Neural cell (in vitro differentiated cells): Measurements from ENCODE around the gene PDE9A. TPM values are rescaled to one million over a fixed set of nuclear protein-coding genes. Genes with fewer than 3 reads are reported as not detected.
"Not testable (repeated sequence)": the region's sequence is repeated elsewhere in the genome, so short reads cannot be mapped to it uniquely, and the experiment has no call there.

Source experiments
- H2AFZ ChIP-seq: fragments of 200-600, 300-800 bp; sonication (generic), shearing (Covaris generic); 2 replicates; pipeline ENCODE4 v1.6.0; 2014; ENCODE audit warnings: low read depth, mild to moderate bottlenecking, antibody characterized with exemption, low read length, moderate library complexity
- H3F3A ChIP-seq: fragments of 200-600 bp; shearing (Covaris generic); 2 replicates; pipeline ENCODE4 v1.6.1; 2016; ENCODE audit warnings: mild to moderate bottlenecking, moderate library complexity, mixed read lengths, antibody characterized with exemption, low read length; ENCODE audit not compliant: insufficient read depth, poor library complexity, severe bottlenecking
- H3K27ac ChIP-seq: fragments of 200-600, 300-800 bp; sonication (generic), shearing (Covaris generic); 2 replicates; pipeline ENCODE4 v1.5.1; 2014; ENCODE audit warnings: mild to moderate bottlenecking, low read length, moderate library complexity
- H3K27me3 ChIP-seq: fragments of 300-800, 200-600 bp; sonication (generic), shearing (Covaris generic); 2 replicates; pipeline ENCODE4 v1.6.0; 2014; ENCODE audit warnings: mild to moderate bottlenecking, low read depth, low read length, moderate library complexity; ENCODE audit not compliant: insufficient read depth
- H3K36me3 ChIP-seq: fragments of 300-800, 200-600 bp; sonication (generic), shearing (Covaris generic); 2 replicates; pipeline ENCODE4 v1.5.1; 2014; ENCODE audit warnings: mild to moderate bottlenecking, antibody characterized with exemption, low read length, moderate library complexity; ENCODE audit not compliant: insufficient read depth
- H3K4me2 ChIP-seq: fragments of 300-800, 200-600 bp; sonication (generic), shearing (Covaris generic); 2 replicates; pipeline ENCODE4 v1.6.0; 2014; ENCODE audit warnings: mild to moderate bottlenecking, low read length
- H3K4me3 ChIP-seq: fragments of 300-800, 200-600 bp; sonication (generic), shearing (Covaris generic); 2 replicates; pipeline ENCODE4 v1.5.1; 2014; ENCODE audit warnings: mild to moderate bottlenecking, low read length, moderate library complexity
- H3K79me2 ChIP-seq: fragments of 200-600 bp; shearing (Covaris generic); replicated peaks from 2 replicates; pipeline ENCODE4 v1.6.0; 2014; ENCODE audit warnings: mild to moderate bottlenecking, low read length, moderate library complexity; ENCODE audit not compliant: insufficient read depth
- H3K9ac ChIP-seq: fragments of 300-800, 200-600 bp; sonication (generic), shearing (Covaris generic); 2 replicates; pipeline ENCODE4 v1.6.1; 2016; ENCODE audit warnings: mild to moderate bottlenecking, low read length, mixed read lengths
- H3K9me2 ChIP-seq: fragments of 200-600 bp; shearing (Covaris generic); 2 replicates; pipeline ENCODE4 v1.6.1; 2016; ENCODE audit warnings: mild to moderate bottlenecking, low read length, mixed read lengths; ENCODE audit not compliant: insufficient read depth
- H3K9me3 ChIP-seq: fragments of 200-600, 300-800 bp; sonication (generic), shearing (Covaris generic); 2 replicates; pipeline ENCODE4 v1.6.1; 2016; ENCODE audit warnings: mild to moderate bottlenecking, mixed run types, low read length, moderate library complexity, mixed read lengths
- H4K20me1 ChIP-seq: fragments of 200-600 bp; shearing (Covaris generic); 2 replicates; pipeline ENCODE4 v1.6.1; 2016; ENCODE audit warnings: mild to moderate bottlenecking, mixed run types; ENCODE audit not compliant: insufficient read depth
- EP300 ChIP-seq: fragments of 450-650 bp; conservative IDR thresholded peaks from 2 replicates; pipeline ENCODE4 v1.6.1; 2014; ENCODE audit warnings: antibody characterized with exemption, mild to moderate bottlenecking, moderate library complexity; ENCODE audit not compliant: poor library complexity, severe bottlenecking
- EZH2 ChIP-seq: fragments of 200-600, 300-800 bp; shearing (Covaris generic), sonication (generic); IDR thresholded peaks from 2 replicates; pipeline ENCODE4 v1.6.1; 2014; ENCODE audit warnings: antibody characterized with exemption, low read length, borderline replicate concordance, mild to moderate bottlenecking; ENCODE audit not compliant: insufficient read depth, poor library complexity, severe bottlenecking
- MXI1 ChIP-seq: fragments of 450-650 bp; conservative IDR thresholded peaks from 2 replicates; pipeline ENCODE4 v1.6.1; 2014; ENCODE audit warnings: antibody characterized with exemption, mild to moderate bottlenecking; ENCODE audit not compliant: poor library complexity, severe bottlenecking
- POLR2AphosphoS5 ChIP-seq: IDR thresholded peaks from 2 replicates; pipeline ENCODE4 v1.6.1; 2012
- RAD21 ChIP-seq: fragments of 450-650 bp; conservative IDR thresholded peaks from 2 replicates; pipeline ENCODE4 v1.6.1; 2014; ENCODE audit warnings: antibody characterized with exemption, mild to moderate bottlenecking, moderate library complexity
- REST ChIP-seq: IDR thresholded peaks from 2 replicates; pipeline ENCODE4 v1.6.1; 2012; ENCODE audit warnings: borderline replicate concordance
- SMC3 ChIP-seq: fragments of 450-650 bp; conservative IDR thresholded peaks from 2 replicates; pipeline ENCODE4 v1.6.1; 2014; ENCODE audit warnings: antibody characterized with exemption, mild to moderate bottlenecking, moderate library complexity; ENCODE audit not compliant: poor library complexity
- TAF1 ChIP-seq: IDR thresholded peaks from 2 replicates; pipeline ENCODE4 v1.6.1; 2012; ENCODE audit warnings: low read depth
- polyA plus RNA-seq: library from polyadenylated mRNA; depleted of rRNA; stranded (reverse); fragments of >200 nt; gene quantifications from 2 replicates; pipeline ENCODE4 v1.2.3, GENCODE V29; 2014
- TF ChIP-seq, protein P1 (sequence below): fragments of 450-650 bp; IDR thresholded peaks from 2 replicates; pipeline ENCODE4 v1.5.1; 2014; ENCODE audit warnings: antibody characterized with exemption, mild to moderate bottlenecking, moderate library complexity; ENCODE audit not compliant: poor library complexity, severe bottlenecking

PDE9A gene
- polyA plus RNA-seq, 1 donor from 2014 or later, result 32.2 TPM

- Histone ChIP-seq H3F3A (no peaks in the 10 kb centered on the region), H3K79me2 (no peaks in the 10 kb centered on the region), H3K27me3 (no peaks in the 10 kb centered on the region), H3K9ac (no peak overlapping the region), H3K9me3 (no peaks in the 10 kb centered on the region), H4K20me1 (no peaks in the 10 kb centered on the region), H3K4me2 (no peak overlapping the region), H3K9me2 (no peaks in the 10 kb centered on the region), H3K36me3 (no peaks in the 10 kb centered on the region), H3K27ac (no peak overlapping the region), H2AFZ (no peak overlapping the region), H3K4me3 (no peak overlapping the region)
- TF ChIP-seq EZH2 (no peak), POLR2AphosphoS5 (no peak), MXI1 (no peak), EP300 (no peak), TAF1 (no peak), REST (no peak), SMC3 (no peak)
- TF ChIP-seq, protein P1, sequence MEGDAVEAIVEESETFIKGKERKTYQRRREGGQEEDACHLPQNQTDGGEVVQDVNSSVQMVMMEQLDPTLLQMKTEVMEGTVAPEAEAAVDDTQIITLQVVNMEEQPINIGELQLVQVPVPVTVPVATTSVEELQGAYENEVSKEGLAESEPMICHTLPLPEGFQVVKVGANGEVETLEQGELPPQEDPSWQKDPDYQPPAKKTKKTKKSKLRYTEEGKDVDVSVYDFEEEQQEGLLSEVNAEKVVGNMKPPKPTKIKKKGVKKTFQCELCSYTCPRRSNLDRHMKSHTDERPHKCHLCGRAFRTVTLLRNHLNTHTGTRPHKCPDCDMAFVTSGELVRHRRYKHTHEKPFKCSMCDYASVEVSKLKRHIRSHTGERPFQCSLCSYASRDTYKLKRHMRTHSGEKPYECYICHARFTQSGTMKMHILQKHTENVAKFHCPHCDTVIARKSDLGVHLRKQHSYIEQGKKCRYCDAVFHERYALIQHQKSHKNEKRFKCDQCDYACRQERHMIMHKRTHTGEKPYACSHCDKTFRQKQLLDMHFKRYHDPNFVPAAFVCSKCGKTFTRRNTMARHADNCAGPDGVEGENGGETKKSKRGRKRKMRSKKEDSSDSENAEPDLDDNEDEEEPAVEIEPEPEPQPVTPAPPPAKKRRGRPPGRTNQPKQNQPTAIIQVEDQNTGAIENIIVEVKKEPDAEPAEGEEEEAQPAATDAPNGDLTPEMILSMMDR, result no peak
Measured at GRCh38 chr21:42716074-42716473, 62.7 kb downstream of the PDE9A start.

GRCh38 chr21:42720484-42720883 is 67.1 kb downstream of the PDE9A start:
- not testable (repeated sequence) for H3K9me3 ChIP-seq, H3K27me3 ChIP-seq, H3K9me2 ChIP-seq, H3K9ac ChIP-seq, H3K4me3 ChIP-seq, H3F3A ChIP-seq, H3K4me2 ChIP-seq, H3K79me2 ChIP-seq, H3K36me3 ChIP-seq, H4K20me1 ChIP-seq, H2AFZ ChIP-seq, H3K27ac ChIP-seq

DNA sequence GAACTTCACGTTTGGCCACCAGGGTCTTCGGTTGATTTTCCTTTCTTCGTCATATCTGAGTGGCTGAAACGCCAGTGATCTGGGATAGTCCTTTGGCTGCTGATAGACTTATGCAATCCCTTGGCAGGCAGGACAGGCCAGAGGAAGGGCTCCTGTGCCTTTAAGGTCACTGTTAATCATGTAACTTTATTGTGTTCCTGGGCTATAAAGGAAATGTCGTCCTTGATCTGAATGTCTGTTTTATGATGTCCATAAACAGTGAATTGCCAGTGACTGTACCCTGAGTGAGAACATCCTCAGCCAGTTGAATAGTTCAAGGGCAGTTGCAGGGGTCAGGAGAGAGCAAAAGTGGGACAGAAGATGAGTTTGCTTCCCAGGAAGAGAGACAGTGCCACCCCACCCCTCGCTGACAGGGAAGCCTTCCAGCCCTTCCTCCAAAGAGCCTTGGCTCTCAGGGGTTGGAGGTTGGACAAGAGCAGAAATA is 68.0 kb downstream of the PDE9A start:
- Histone ChIP-seq H4K20me1 (no peaks in the 10 kb centered on the region), H3K9ac (no peak overlapping the region), H3F3A (no peaks in the 10 kb centered on the region), H3K27me3 (no peaks in the 10 kb centered on the region), H3K9me2 (no peaks in the 10 kb centered on the region), H3K36me3 (no peaks in the 10 kb centered on the region), H2AFZ (no peak overlapping the region), H3K4me2 (no peak overlapping the region), H3K27ac (no peak overlapping the region), H3K9me3 (no peaks in the 10 kb centered on the region), H3K79me2 (no peaks in the 10 kb centered on the region), H3K4me3 (no peak overlapping the region)
- no peak for TF ChIP-seq MXI1
- no peak for TF ChIP-seq RAD21
- no peak for TF ChIP-seq SMC3
- TF ChIP-seq REST, result no peak
- TF ChIP-seq POLR2AphosphoS5, result no peak
- no peak for TF ChIP-seq EZH2
- TF ChIP-seq, protein P1, result no peak
